DMS53 treated with DMSO at 0.1 percent for 48 hours (cell line): ENCODE results near the gene TTYH1.

Source experiments
- DNase-seq: peaks from one replicate; lab custom pipeline; 2025; ENCODE audit not compliant: unreplicated experiment; lab: John Stamatoyannopoulos, UW

The TTYH1 gene

DNA sequence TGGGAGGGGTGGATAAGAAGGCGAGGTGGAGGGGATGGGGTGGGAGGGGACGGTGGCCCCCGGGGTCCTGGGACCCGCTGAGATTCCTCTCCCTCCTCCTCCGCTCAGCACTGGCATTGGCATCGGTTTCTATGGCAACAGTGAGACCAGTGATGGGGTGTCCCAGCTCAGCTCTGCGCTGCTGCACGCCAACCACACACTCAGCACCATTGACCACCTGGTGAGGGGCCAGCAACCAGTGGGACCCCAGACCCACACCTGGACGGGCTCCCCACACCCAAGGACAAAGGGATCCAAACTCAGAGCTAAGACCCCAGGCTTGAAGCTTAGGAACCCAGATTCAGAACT lies 5.9 kb downstream of the TTYH1 start:
- DNase-seq, result no peak

DNA sequence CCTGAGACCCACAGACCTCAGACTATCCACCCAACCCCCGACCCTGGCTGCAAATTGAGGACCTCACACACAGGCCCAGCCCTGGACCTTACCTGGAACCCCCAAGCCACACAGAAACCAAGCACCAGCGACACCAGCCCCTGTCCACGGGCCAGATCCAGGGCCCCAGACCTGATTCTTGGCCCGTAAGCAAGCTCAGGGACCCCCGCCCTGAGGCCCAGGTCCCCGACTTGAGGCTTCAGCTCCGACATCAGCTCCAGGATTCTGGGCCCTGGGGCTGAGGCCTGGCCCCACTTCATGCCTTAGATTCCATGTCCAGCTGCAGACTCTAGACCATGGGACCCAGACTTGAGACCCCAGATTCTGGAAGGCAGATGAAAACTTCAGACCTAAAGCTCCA lies 6.3 kb downstream of the TTYH1 start:
- DNase-seq, result no peak

DNA sequence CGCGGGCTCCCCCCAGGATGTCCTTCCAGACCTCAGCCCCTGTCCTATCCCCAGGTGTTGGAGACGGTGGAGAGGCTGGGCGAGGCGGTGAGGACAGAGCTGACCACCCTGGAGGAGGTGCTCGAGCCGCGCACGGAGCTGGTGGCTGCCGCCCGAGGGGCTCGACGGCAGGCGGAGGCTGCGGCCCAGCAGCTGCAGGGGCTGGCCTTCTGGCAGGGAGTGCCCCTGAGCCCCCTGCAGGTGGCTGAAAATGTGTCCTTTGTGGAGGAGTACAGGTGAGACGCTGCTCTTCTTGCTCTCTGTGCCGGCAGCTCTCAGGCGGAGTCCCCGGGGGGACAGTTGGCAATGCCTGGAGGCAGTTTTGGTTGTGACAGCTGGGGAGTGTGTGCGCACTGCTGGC lies 6.9 kb downstream of the TTYH1 start:
- no peak for DNase-seq

DNA sequence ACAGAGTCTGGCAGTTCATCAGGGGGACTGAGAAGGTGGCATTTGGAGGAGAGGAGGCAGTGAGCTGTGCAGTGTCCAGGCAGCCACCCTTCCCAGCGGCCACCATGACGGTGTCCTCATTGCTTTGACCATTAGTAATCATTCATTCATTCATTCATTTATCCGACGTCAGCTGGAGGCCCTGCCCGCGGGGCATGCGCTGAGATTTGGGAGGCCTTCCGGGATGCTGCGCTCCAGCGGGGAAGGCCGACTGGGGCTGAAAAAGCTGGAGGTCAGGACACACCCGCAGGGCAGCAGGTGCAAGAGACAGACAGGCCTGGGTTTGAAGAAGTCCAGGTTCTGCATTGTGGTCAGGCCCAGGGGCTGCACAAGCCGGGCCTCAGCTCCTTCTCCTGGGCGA lies 8.9 kb downstream of the TTYH1 start:
- DNase-seq, result no peak

DNA sequence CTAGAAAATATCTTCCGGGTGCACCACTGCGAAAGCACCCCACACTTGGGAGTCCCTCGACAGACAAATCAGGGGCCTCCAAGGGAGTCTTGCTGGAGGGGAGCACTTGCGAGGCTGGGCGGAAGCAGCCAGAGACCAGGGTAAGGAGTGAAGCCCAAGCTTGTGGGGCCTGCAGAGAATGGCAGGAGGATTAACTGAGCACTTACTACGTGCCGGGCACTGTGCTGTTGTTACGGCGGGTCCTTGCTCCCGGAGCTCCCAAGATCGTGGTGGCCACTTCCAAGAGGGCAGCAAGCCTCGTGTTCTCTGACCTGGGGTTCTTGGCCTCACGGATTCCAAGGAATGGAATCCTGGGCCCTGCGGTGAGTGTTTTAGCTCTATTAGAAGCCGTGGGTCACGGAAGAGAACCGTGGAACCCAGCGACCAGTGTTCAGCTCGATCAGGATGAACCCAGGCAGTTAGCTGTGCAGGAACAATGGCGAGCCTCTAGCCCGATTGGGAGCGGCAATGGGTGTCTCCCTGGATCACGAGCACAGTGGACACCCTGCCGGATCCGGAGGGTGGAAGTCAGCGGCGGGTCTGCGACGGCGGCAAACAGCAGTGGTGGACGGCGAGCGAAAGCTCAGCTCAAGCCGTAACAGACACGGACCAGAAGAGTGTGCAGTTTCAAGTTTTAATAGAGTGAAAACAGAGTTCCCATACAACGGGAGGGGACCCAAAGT lies 9.6 kb downstream of the TTYH1 start:
- no peak for DNase-seq

DNA sequence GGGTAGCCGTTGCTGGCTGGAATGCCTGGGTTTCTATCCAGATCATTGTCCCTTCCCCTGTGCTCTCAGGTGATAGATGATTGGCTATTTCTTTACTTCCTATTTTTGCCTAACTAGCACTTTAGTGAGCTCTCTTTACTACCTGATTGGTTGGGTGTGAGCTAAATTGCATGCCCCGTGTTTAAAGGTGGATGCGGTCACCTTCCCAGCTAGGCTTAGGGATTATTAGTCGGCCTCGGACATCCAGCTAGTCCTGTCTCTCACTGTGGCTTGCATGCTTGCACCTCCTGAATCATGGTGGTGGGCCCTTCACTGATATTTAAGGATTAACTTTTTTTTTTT lies 10.1 kb downstream of the TTYH1 start:
- DNase-seq, result no peak

DNA sequence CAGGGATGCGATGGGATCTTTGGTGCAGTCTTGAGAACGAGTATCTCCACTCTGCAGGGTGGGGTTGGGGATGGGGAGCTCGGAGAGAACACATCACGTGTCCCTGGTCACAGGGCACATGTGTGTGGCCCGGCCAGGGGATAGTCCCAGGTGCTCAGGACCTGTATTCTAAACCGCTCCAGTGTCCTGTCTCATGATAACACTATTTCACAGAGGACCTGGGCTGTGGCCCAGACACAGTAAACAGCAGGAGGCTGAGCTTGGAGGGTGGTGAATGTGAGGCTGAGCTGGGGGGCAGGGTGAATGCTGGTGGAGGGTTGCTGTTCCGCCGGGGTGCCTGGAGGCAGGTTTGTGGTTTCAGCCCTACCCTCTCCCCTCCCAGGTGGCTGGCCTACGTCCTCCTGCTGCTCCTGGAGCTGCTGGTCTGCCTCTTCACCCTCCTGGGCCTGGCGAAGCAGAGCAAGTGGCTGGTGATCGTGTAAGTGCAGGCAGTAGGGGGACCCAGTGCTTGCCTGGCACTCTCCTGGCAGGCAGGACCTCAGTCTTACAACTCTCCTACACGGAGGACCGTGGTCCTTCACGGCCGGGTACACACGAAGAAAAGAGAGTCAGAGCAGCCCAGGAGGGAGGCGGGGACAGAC lies 11.1 kb downstream of the TTYH1 start:
- no peak for DNase-seq

DNA sequence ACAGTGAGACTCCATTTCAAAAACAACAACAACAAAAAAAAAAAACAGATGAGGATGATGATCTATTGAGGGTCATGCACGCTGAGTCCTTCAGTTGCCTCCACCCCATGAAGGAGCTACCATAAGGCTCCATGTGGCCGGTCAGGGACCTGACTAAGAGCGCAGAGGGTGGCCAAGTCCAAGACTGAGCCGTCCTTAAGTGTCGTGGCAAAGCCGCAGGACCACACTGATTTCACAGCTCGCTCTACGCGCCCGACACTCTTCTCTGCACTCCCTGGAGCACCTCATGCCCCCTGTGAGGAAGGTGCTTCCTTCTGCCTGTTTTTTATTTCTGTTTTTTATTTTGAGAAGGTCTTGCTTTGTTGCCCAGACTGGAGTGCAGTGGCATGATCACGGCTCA lies 12.3 kb downstream of the TTYH1 start:
- no peak for DNase-seq

DNA sequence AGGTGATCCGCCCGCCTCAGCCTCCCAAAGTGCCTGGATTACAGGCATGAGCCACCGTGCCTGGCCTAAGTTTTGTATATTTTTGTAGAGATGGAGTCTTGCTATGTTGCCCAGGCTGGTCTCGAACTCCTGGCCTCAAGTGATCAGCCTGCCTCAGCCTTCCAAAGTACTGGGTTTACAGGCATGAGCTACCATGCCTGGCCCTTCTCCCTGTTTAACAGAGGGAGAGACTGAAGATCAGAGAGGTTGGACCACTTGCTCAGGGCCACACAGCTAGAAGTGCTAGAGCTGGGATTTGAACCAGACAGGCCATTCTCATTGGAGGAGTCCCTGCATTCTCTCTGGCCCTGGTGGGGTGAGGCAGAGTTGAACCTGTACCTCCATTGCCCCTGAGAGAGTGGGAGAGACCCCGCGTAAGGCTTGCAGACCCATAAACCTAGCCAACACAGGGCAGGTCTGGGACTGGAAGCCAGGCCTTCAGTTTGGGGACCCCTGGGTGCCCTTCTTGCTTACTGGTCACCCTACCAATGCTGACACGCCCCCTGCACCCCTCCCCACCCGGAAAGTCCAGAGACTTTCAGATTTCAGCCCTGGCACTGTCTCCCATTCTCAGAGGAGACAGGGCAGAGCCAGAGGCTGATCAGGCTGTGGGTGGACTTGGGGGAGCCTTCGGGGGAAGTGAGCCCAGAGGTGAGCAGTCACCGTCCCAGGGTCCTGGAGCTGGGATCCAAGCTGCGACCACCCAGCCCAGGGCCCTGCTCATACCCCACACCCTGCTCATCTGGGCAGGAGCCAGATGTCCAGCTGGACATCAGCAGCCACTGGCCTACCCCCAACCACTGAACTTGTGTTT lies 13.3 kb downstream of the TTYH1 start:
- no peak for DNase-seq

DNA sequence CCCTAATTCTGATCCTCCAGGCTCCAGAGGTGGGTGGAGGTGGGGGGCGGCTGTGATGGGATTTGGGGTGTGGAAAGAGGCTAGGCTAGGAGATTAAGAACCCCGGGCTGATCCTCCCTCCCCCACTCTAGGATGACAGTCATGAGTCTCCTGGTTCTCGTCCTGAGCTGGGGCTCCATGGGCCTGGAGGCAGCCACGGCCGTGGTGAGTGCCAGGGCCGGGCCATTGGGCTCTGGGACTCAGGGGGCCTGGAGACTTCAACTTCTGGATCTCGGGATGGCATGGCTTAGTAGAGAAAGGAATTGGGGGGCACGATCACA lies 13.9 kb downstream of the TTYH1 start:
- DNase-seq, result no peak

DNA sequence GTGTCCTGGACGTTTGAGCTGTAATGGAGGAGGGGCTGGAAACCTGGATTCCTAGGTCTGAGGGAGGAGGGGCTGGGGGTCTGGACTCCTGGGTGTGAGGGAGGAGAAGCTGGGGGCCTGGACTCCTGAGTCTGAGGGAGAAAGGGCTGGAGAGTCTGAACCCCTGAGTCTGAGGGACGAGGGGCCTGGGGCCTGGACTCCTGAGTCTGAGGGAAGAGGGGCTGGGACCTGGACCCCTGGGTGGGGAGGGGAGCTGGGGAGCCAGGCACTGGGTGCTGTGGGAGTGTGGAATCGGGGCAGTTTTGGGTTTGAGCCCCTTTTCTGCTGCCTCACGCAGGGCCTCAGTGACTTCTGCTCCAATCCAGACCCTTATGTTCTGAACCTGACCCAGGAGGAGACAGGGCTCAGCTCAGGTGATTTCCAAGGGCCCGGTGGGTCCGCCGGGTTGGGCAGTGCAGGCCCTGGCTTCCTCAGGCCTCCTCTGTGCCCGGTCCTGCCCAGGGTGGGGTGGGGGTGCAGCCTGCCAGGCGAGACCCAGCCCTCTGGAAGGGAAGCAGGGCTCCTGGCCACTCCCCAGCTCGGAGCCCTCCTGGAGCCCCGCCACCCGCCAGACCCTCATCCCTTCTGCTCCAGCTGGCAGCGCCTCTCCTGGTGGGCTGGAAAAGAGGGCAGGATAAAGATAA lies 14.4 kb downstream of the TTYH1 start:
- no peak for DNase-seq

DNA sequence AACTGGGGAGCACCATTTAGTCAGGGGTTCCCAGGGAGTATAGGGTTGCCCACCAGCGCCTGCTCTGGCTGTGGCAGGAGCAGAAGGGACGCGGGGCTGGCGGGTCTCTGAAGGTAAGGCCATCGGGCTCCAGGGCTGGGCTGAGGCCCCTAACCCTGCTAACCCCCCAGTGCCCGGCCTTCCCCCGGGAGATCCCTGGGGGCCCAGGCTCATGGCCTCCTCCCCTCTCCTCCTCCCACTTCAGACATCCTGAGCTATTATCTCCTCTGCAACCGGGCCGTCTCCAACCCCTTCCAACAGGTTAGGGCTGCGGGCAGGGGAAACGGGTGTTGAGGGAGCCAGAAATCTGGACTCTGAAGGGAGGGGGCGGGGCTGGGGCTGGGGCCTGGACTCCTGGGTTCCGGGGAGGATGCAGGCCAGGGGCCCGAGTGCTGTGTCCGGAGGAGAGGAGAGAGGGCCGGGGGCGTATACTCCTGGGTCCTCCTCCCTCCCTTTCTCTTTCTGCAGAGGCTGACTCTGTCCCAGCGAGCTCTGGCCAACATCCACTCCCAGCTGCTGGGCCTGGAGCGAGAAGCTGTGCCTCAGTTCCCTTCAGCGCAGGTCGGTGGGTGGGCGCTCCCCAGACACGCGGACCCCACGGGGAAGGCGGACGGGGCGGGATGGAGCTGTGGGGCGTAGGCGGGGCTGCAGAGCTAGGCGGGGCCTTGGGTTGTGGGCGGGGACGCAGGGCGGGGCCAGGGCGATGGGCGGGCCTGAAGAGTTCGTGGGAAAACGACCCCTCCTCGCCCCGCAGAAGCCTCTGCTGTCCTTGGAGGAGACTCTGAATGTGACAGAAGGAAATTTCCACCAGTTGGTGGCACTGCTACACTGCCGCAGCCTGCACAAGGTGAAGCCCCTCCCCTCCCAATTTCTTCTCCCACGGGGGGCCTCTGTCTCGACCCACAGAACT lies 15.3 kb downstream of the TTYH1 start:
- no peak for DNase-seq

DNA sequence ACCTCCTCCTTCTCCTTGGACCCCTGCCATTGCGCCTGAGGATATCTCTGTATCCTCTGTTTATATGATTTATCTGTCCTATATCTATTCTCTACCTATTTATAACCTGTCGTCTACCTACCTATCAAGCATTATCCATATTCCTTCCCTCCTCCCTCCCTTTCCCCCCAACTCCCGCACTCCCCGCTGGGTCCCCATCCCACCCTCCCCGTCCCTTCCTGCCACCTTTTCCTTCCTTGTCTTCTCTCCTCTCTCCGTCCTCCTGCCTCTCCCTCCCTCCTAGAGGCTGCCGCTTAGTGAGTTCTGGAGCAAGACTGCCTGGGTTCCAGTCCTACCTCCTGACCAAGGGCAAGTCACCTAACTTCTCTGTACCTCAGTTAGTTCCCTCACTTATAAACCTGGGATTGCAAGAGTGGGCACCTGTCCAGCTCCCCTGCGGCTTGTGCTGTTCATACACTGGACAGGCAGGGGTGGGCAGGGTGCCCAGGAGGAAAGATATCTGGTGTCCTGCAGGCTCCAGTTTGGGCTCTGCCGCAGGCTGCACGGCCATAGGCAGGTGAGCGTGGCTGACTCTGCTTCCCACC lies 16.1 kb downstream of the TTYH1 start:
- no peak for DNase-seq

DNA sequence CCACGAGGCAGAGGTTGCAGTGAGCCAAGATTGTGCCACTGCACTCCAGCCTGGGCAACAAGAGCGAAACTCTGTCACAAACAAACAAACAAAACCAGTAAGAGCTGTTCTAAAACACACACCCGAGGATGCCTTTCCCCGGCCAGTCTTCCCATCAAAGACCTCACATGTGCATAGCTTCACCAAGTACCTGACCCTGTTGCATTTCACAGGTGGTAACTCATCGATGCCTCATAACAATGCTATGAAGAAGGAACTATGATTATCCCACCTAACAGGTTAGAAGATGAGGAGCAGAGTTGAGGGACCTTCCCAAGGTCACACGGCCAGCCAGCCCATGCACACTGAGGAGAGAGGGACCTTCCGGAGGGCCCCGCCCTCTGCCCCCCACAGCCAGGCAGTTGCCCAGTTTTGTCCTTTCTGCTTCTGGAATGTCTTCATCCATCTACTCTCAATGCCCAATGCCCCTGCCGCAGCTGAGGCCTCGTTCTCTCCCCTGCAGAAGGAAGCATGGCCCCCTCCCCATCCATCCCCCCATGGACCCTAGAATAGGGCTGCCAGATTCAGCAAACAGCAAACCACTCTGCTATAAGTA lies 17.0 kb downstream of the TTYH1 start:
- no peak for DNase-seq

DNA sequence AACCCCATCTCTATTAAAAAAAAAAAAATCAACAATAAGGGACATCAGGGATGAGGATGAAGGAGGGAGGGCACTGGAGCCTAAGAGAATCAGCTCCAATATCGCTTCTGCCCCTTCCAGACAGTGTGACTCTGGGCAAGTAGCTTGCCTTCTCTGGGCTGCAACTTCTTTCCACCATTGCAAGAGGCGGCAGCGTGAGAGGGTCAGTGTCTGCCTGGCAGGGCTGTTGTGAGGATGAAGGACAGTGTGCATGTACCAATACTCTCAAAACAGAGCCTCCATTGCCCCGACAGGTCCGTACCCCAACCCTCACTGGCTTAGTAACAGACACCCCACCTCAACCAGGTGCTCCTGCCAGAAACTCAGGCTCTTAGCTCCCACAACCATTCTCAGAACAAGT lies 18.4 kb downstream of the TTYH1 start:
- DNase-seq, result no peak

DNA sequence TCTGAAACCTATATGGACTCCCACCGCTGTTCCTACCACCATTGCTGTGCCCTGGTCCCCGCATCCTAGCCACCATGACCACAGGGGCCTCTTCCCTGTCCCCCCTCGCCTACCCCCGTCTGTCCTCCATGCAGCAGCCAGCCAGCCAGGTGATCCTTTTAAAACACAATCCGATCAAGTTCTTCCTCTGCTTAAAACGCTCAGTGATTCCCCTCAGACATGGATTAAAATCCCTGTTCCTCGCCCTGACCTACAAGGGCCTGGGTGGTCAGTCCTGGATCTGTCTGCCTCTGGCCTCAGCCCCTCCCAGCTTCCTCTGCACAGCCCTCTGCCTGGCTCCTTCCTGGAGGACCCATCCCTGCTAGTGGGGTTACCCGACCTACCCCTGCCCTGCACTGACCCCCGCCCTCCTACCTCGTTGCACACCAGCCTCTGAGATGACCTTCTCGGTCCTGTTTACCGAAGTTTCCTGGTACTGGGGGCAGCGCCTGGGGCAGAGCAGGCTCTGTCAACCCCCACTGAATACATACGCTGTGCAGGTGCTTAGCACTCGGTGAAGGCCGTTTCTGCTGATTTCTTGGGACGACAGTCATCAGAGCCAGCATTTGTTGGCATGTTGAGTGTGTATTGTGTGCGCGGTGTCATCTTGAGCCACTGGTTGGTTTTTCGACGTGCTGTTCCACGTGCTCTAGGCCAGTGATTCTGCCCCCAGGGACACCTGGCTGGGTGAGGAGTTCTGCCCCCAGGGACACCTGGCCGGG lies 19.0 kb downstream of the TTYH1 start:
- no peak for DNase-seq

DNA sequence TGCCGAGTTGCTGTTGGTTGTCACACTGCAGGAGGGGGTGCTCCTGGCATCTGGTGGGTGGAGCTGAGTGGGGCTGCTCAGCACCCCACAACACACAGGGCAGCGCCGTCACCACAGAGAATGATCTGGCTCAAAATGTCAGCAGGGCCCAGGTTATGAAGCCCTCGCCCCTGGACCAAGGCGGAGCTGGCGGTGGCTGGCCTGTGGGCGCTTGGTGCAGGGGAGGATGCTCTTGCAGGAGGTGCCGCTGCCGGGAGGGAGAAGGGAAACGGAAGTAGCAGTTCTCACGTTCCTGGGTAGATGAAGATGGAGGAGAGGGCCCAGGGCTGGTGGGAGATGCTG lies 19.6 kb downstream of the TTYH1 start:
- DNase-seq, result no peak

DNA sequence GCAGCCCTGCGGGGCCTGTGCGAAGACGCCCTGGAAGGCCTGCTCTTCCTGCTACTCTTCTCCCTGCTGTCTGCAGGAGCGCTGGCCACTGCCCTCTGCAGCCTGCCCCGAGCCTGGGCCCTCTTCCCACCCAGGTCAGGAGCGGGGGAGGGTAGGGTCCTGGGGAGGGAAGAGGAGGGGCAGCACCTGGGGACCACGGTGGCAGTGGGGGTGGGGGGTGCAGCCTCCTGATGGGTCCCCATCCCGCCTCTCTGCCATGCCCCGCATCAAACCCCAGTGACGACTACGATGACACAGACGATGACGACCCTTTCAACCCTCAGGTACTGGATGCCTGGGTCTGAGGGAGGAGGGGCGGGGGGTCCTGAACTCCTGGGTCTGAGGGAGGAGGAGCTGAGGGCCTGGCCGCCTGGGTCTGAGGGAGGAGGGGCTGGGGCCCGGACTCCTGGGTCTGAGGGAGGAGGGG lies 20.3 kb downstream of the TTYH1 start:
- no peak for DNase-seq

DNA sequence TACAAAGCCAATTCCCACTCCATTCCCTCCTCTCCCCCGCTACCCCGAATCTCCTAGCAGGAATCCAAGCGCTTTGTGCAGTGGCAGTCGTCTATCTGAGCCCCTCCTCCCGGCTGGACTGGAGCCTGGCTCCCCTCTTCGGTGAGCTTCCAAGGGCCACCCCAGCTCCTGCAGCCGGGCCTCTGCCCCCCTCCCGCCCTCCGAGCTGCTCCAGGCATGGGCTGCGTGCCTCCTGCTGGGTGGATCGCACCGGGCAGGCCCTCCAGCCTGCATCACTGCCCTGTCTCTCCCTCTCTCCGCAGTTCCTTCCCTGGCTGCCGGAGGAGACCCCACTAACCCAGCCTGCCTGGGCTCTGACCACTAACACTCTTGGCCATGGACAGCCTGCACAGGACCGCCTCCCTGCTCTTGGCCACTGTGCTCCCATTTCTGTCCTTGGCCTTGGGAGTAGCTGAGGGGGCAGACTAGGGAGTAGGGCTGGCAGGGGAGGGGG lies 20.8 kb downstream of the TTYH1 start:
- no peak for DNase-seq
